ENCODE measurements around the gene DOK7.

DNA sequence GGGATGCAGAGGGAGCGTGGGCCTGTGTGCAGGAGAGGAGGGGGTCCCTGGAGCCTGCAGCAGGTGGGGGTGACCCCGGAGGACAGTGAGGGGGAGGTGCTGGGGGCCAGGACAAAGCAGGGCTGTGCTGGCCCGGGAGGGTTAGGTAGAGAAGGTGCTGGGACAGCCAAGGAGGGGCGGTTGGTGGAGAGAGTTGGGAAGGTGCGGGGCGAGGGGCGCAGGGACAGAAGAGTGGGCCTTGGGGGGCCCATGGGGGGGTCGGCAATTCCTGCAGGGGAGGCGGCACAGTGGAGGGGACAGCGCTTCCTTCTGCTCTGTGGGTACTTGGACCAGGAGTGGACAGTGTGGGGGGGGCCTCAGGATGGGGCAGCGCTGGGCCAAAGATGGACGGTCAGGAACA is 36.6 kb downstream of the DOK7 start:
- TF ChIP-seq EZH2 (IDR thresholded peaks at IDR 0.05; ENCODE audit: borderline replicate concordance, low read depth, low read length, severe bottlenecking) (no peak), POLR2A (IDR thresholded peaks at IDR 0.05; ENCODE audit: low read depth, low read length) (no peak)
- TF ChIP-seq, protein P1, sequence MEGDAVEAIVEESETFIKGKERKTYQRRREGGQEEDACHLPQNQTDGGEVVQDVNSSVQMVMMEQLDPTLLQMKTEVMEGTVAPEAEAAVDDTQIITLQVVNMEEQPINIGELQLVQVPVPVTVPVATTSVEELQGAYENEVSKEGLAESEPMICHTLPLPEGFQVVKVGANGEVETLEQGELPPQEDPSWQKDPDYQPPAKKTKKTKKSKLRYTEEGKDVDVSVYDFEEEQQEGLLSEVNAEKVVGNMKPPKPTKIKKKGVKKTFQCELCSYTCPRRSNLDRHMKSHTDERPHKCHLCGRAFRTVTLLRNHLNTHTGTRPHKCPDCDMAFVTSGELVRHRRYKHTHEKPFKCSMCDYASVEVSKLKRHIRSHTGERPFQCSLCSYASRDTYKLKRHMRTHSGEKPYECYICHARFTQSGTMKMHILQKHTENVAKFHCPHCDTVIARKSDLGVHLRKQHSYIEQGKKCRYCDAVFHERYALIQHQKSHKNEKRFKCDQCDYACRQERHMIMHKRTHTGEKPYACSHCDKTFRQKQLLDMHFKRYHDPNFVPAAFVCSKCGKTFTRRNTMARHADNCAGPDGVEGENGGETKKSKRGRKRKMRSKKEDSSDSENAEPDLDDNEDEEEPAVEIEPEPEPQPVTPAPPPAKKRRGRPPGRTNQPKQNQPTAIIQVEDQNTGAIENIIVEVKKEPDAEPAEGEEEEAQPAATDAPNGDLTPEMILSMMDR (IDR thresholded peaks at IDR 0.05; ENCODE audit: extremely low read depth in 1 of 2, insufficient read depth in 1 of 2, low read depth in 1 of 2, low read length in 2 of 2), result no peak

All from endothelial cell of umbilical vein (primary cell).